HEK293T (cell line): ENCODE results near the gene SLC9A9.

Experiments used
- ELF4 ChIP-seq: fragments of 450-650 bp; IDR thresholded peaks from 2 replicates; pipeline ENCODE4 v1.6.1; 2017; ENCODE audit warnings: antibody characterized with exemption
- PKNOX1 ChIP-seq: fragments of 450-650 bp; IDR thresholded peaks from 2 replicates; pipeline ENCODE4 v1.6.1; 2016
- SUZ12 ChIP-seq: fragments of 450-650 bp; IDR thresholded peaks from 2 replicates; pipeline ENCODE4 v1.6.1; 2016; ENCODE audit warnings: mild to moderate bottlenecking

- no peak for TF ChIP-seq SUZ12
- no peak for TF ChIP-seq ELF4
- no peak for TF ChIP-seq PKNOX1
These were observed 631.0 kb downstream of the SLC9A9 start for GRCh38 chr3:143217283-143217682.
